ENCODE measurements around the gene WWC1. TPM values are rescaled to one million over a fixed set of nuclear protein-coding genes. Genes with fewer than 3 reads are reported as not detected.
A peak's percentile ranks its signal among the peaks of the same experiment; 100 is the strongest.

Gene WWC1
- total RNA-seq, 1 donor from 2014 or later, result 20.8 TPM

GRCh38 chr5:168438349-168438748, 146.9 kb downstream of the WWC1 start:
- Histone ChIP-seq H3K27me3 (ENCODE audit: control insufficient read depth, insufficient read depth, low read length) (no peaks in the 10 kb centered on the region), H3K4me3 (ENCODE audit: low read depth, low read length) (no peak overlapping the region), H3K36me3 (ENCODE audit: control insufficient read depth, insufficient read depth, low read length) (peaks cover 13% of the 10 kb centered on the region)
- no peak for TF ChIP-seq CTCF (IDR thresholded peaks at IDR 0.05; ENCODE audit: insufficient read depth, low read length, severe bottlenecking)
- FAIRE-seq, result no peak
- peak; percentile 7 for DNase-seq (ENCODE audit: low read depth)

- H3K36me3 ChIP-seq (ENCODE audit: control insufficient read depth, insufficient read depth, low read length), result peaks cover 15% of the 10 kb centered on the region
- DNase-seq (ENCODE audit: low read depth), result no peak
Measured at GRCh38 chr5:168443533-168443932, 152.1 kb downstream of the WWC1 start.

GRCh38 chr5:168443950-168444700, 152.7 kb downstream of the WWC1 start:
- peaks cover 15% of the 10 kb centered on the region for H3K36me3 ChIP-seq (ENCODE audit: control insufficient read depth, insufficient read depth, low read length)
- H3K27me3 ChIP-seq (ENCODE audit: control insufficient read depth, insufficient read depth, low read length), result no peaks in the 10 kb centered on the region
- TF ChIP-seq CTCF (IDR thresholded peaks at IDR 0.05; ENCODE audit: insufficient read depth, low read length, severe bottlenecking), result no peak
- H3K4me3 ChIP-seq (ENCODE audit: low read depth, low read length), result no peak overlapping the region
- no peak for FAIRE-seq
- DNase-seq (ENCODE audit: low read depth), result no peak

More at GRCh38 chr5:168443533-168443932, 152.1 kb downstream of the WWC1 start:
- Histone ChIP-seq H3K4me3 (ENCODE audit: low read depth, low read length) (no peak overlapping the region), H3K27me3 (ENCODE audit: control insufficient read depth, insufficient read depth, low read length) (no peaks in the 10 kb centered on the region)
- no peak for TF ChIP-seq CTCF (IDR thresholded peaks at IDR 0.05; ENCODE audit: insufficient read depth, low read length, severe bottlenecking)
- FAIRE-seq, result no peak

GRCh38 chr5:168446983-168447619, 155.7 kb downstream of the WWC1 start:
- H3K27me3 ChIP-seq (ENCODE audit: control insufficient read depth, insufficient read depth, low read length), result no peaks in the 10 kb centered on the region
- FAIRE-seq (no peak), DNase-seq (ENCODE audit: low read depth) (no peak)
- no peak overlapping the region for H3K4me3 ChIP-seq (ENCODE audit: low read depth, low read length)
- H3K36me3 ChIP-seq (ENCODE audit: control insufficient read depth, insufficient read depth, low read length), result peaks cover 10% of the 10 kb centered on the region
- TF ChIP-seq CTCF (IDR thresholded peaks at IDR 0.05; ENCODE audit: insufficient read depth, low read length, severe bottlenecking), result no peak

DNA sequence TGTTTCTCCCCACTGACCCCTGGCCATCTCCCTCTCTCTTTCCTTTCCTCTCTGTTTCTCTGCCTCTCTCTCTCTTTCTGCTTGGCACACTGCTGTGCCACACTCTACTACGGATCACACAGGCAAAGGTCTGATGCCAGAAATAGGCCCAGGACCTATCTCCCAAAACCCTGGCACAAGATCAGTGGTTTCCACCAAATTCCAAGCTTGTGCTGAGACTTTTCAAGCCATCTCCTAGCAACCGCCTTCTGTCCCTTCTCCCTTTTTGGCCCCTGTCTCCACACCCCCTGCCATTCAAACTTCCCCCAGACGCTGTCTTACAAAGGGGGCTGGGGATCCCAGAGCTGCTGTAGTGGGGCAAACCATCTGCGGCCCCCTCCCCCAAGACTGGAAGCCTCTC, 156.4 kb downstream of the WWC1 start:
- no peak for DNase-seq (ENCODE audit: low read depth)
- Histone ChIP-seq H3K4me3 (ENCODE audit: low read depth, low read length) (no peak overlapping the region), H3K27me3 (ENCODE audit: control insufficient read depth, insufficient read depth, low read length) (no peaks in the 10 kb centered on the region), H3K36me3 (ENCODE audit: control insufficient read depth, insufficient read depth, low read length) (peaks cover 10% of the 10 kb centered on the region)
- FAIRE-seq, result no peak
- TF ChIP-seq CTCF (IDR thresholded peaks at IDR 0.05; ENCODE audit: insufficient read depth, low read length, severe bottlenecking), result no peak

Measured in bronchial epithelial cell (primary cell).